SK-MEL-5 (cell line): Measurements from ENCODE around the gene ACLY. TPM values are rescaled to one million over a fixed set of nuclear protein-coding genes. Genes with fewer than 3 reads are reported as not detected.
"Not testable (repeated sequence)": the region's sequence is repeated elsewhere in the genome, so short reads cannot be mapped to it uniquely, and the experiment has no call there.

Source experiments
- DNase-seq: peaks from one replicate; pipeline ENCODE4 v3.0.0-alpha.2; 2016; ENCODE audit warnings: low read depth, low spot score
- in situ Hi-C: cut with HindIII; loops from 2 replicates; pipeline ENCODE4 v1.10.0; 2016; ENCODE audit warnings: low sequenced_read_pairs, high pct_unique_total_duplicates, low pct_unique_long_range_greater_than_20kb
- total RNA-seq: library from RNA; depleted of rRNA; stranded (reverse); fragments of >200 nt; shearing (Covaris generic); gene quantifications from 2 replicates; pipeline ENCODE4 v1.2.3, GENCODE V29; 2014

The ACLY gene
- total RNA-seq, 1 experiment from 2014 or later = 113 TPM

- no peak for DNase-seq
- in situ Hi-C loops = no loop called here
Observed at GRCh38 chr17:41943492-41943891, 24.7 kb upstream of the ACLY start.

- in situ Hi-C loops = no loop called here
- DNase-seq = no peak
Observed at GRCh38 chr17:41942626-41943373, 24.0 kb upstream of the ACLY start.

- in situ Hi-C loops = no loop called here
- DNase-seq = no peak
Observed at GRCh38 chr17:41941168-41941567, 22.4 kb upstream of the ACLY start.

- in situ Hi-C loops = no loop called here
- DNase-seq = no peak
Observed at GRCh38 chr17:41939693-41940090, 20.9 kb upstream of the ACLY start.

GRCh38 chr17:41939044-41939692, 20.4 kb upstream of the ACLY start:
- in situ Hi-C loops = no loop called here
- DNase-seq = no peak

- no peak for DNase-seq
- in situ Hi-C loops = no loop called here
Observed at GRCh38 chr17:41937970-41938954, 19.5 kb upstream of the ACLY start.

- no peak for DNase-seq
- in situ Hi-C loops = no loop called here
Observed at GRCh38 chr17:41935641-41936040, 16.9 kb upstream of the ACLY start.

- in situ Hi-C loops = no loop called here
- DNase-seq = no peak
Observed at GRCh38 chr17:41932816-41933389, 14.2 kb upstream of the ACLY start.

- DNase-seq, in situ Hi-C loops: not testable (repeated sequence)
Observed at GRCh38 chr17:41931715-41932114, 13.0 kb upstream of the ACLY start.

GRCh38 chr17:41930833-41931156, 12.0 kb upstream of the ACLY start:
- DNase-seq, in situ Hi-C loops: not testable (repeated sequence)

- peak; percentile 96 for DNase-seq
- in situ Hi-C loops = no loop called here
Observed at GRCh38 chr17:41930009-41930832, 11.5 kb upstream of the ACLY start, which contains the start of gene ODAD4. Gene ODAD4 (plus strand): TSS chr17:41930617. CDS start chr17:41930724, 107 bp downstream.

- no peak for DNase-seq
- in situ Hi-C loops = no loop called here
Observed at GRCh38 chr17:41928693-41929251, 10.0 kb upstream of the ACLY start.

- DNase-seq = no peak
- in situ Hi-C loops = no loop called here
Observed at GRCh38 chr17:41925991-41926590, 7.3 kb upstream of the ACLY start.

GRCh38 chr17:41920580-41920955, 1.8 kb upstream of the ACLY start:
- in situ Hi-C loops = no loop called here
- DNase-seq = no peak

- in situ Hi-C loops = no loop called here
- no peak for DNase-seq
Observed at GRCh38 chr17:41919840-41920579, 1.3 kb upstream of the ACLY start.
